Mucosa of rectum (tissue), 2 donors: ENCODE results near the gene HECW1.
"Not testable (repeated sequence)": the region's sequence is repeated elsewhere in the genome, so short reads cannot be mapped to it uniquely, and the experiment has no call there.

Source experiments
- H3K27ac ChIP-seq, 2 donors: one replicate each; pipeline ENCODE4 v1.7.0; 2013; ENCODE audit warnings: inconsistent platforms in 2 of 2, low read depth in 2 of 2, low read length in 2 of 2
- H3K27me3 ChIP-seq, 2 donors: one replicate each; pipeline ENCODE4 v1.7.0; 2013; ENCODE audit warnings: low read length in 2 of 2; ENCODE audit not compliant: control insufficient read depth in 2 of 2, insufficient read depth in 2 of 2
- H3K36me3 ChIP-seq, 2 donors: one replicate each; pipeline ENCODE4 v1.7.0; 2013; ENCODE audit warnings: low read length in 2 of 2; ENCODE audit not compliant: control insufficient read depth in 2 of 2, insufficient read depth in 2 of 2
- H3K4me1 ChIP-seq, 2 donors: one replicate each; pipeline ENCODE4 v1.7.0; 2013; ENCODE audit warnings: low read length in 2 of 2, mild to moderate bottlenecking in 1 of 2; ENCODE audit not compliant: control insufficient read depth in 2 of 2, insufficient read depth in 2 of 2
- H3K4me3 ChIP-seq, 2 donors: one replicate each; pipeline ENCODE4 v1.7.0; 2013; ENCODE audit warnings: low read length in 2 of 2
- H3K9ac ChIP-seq, 2 donors: one replicate each; pipeline ENCODE4 v1.7.0; 2013; ENCODE audit warnings: low read length in 2 of 2, low read depth in 1 of 2, mild to moderate bottlenecking in 1 of 2
- H3K9me3 ChIP-seq, 2 donors: one replicate each; pipeline ENCODE4 v1.7.0; 2013; ENCODE audit warnings: low read length in 2 of 2; ENCODE audit not compliant: control insufficient read depth in 2 of 2
- donor health status: healthy.
- donor health status: Normal muscosa, but diverticular disease.

HECW1 gene

DNA sequence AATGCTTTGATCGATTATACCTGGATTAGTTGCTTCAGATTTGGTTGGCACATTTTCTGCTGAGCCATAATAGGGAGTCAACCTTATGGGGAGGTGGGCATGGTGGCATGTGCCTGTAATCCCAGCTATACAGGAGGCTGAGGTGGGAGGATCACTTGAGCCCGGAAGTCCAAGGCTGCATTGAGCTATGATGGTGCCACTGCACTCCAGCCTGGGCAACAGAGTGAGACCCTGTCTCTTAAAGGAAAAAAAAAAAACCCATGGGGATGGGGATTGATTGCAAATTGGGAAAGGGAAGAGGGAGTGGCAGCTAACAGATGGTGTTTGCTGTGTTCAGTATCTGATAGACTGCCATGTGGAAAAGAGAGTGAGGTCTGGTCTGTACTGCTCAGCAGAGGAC is 481.6 kb downstream of the HECW1 start:
- Histone ChIP-seq H3K9ac (no peak overlapping the region), H3K4me3 (no peak overlapping the region), H3K4me1 (peaks cover 0 to 16% of the 10 kb centered on the region in 2 donors), H3K27me3 (no peaks in the 10 kb centered on the region), H3K36me3 (peaks cover 2 to 9% of the 10 kb centered on the region in 2 donors), H3K27ac (no peak overlapping the region), H3K9me3 (no peaks in the 10 kb centered on the region)

DNA sequence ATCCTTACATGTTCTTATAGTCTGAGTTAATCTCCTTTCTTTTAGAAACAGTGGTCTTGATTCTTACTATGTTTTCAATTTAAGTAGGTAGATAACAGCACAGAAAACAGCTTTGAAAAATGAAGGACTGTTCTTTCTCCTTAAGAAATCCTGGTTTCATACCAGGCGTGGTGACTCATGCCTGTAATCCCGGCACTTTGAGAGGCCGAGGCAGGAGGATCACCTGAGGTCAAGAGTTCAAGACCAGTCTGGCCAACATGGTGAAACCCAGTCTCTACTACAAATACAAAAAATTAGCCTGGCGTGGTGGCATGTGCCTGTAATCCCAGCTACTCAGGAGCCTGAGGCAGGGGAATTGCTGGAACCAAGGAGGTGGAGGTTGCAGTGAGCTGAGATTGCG is 484.0 kb downstream of the HECW1 start:
- not testable (repeated sequence) for H3K4me3 ChIP-seq, H3K9ac ChIP-seq, H3K9me3 ChIP-seq, H3K27me3 ChIP-seq, H3K27ac ChIP-seq, H3K4me1 ChIP-seq
- H3K36me3 ChIP-seq: peaks cover 6 to 20% of the 10 kb centered on the region in 2 donors

DNA sequence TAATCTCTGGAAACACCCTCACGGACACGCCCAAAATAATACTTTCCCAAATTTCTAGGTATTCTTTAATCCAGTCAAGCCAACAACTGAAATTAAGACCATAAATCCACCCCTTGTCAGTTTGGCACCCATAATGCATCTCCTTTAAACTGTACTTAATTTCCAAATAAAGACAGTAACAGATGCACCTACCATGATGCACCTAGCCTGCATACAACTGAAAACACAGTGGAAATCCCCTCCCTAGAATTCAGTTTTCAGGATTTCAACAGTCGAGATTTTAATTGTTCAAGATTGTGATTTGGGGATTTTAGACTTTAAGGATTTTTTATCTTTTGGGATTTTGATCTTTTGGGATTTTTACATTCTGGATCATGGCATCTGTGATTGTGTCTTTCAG is 487.6 kb downstream of the HECW1 start:
- H3K27ac ChIP-seq: no peak overlapping the region
- no peaks in the 10 kb centered on the region for H3K27me3 ChIP-seq
- peaks cover 6 to 23% of the 10 kb centered on the region in 2 donors for H3K36me3 ChIP-seq
- no peak overlapping the region for H3K9ac ChIP-seq
- no peaks in the 10 kb centered on the region for H3K9me3 ChIP-seq
- H3K4me1 ChIP-seq: no peaks in the 10 kb centered on the region
- H3K4me3 ChIP-seq: no peak overlapping the region

DNA sequence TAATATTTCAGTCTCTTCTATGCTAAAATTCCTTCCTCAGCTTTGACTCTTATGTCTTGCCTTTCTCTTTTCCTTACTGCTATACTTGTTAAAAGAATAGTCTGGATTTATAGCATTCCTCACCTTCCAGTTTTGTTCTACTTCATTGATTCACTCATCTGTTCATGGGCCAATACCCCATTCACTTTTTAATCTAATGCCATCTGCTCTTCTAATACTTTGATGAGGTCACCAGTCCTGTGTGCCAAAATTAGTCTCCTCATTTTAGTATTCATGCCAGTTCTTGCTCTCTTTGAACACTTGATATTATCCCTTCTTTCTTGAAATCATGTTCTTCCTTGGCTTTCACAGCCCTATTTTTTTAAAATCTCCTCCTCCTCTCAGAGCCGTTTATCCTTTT is 489.8 kb downstream of the HECW1 start:
- H3K27ac ChIP-seq: no peak overlapping the region
- H3K27me3 ChIP-seq: no peaks in the 10 kb centered on the region
- H3K4me3 ChIP-seq: no peak overlapping the region

DNA sequence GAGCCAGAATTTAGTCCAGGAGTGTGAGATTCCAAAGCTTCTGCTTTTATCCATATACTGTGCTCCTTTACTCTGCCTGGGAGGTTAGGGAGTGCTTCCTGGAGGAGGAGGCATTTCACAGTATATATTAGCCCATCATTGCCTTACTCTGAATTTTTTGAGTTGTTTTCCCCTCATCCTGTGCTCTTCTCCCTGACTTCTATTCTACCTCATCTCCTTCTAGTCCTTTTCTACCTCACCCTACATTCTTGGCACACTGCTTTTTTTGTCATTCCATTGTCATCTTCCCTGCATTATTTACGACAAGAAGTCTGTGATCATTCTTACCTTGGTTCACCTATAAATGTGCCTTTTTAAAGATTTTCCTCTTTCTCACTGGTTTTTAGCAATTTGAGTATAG is 491.8 kb downstream of the HECW1 start:
- Histone ChIP-seq H3K9me3 (no peaks in the 10 kb centered on the region), H3K4me3 (no peak overlapping the region), H3K27ac (no peak overlapping the region), H3K27me3 (no peaks in the 10 kb centered on the region), H3K36me3 (peaks cover 12 to 18% of the 10 kb centered on the region in 2 donors), H3K9ac (no peak overlapping the region), H3K4me1 (no peaks in the 10 kb centered on the region)

More for the DNA sequence above, 489.8 kb downstream of the HECW1 start:
- H3K36me3 ChIP-seq: peaks cover 5 to 19% of the 10 kb centered on the region in 2 donors
- no peak overlapping the region for H3K9ac ChIP-seq
- no peaks in the 10 kb centered on the region for H3K4me1 ChIP-seq
- no peaks in the 10 kb centered on the region for H3K9me3 ChIP-seq

DNA sequence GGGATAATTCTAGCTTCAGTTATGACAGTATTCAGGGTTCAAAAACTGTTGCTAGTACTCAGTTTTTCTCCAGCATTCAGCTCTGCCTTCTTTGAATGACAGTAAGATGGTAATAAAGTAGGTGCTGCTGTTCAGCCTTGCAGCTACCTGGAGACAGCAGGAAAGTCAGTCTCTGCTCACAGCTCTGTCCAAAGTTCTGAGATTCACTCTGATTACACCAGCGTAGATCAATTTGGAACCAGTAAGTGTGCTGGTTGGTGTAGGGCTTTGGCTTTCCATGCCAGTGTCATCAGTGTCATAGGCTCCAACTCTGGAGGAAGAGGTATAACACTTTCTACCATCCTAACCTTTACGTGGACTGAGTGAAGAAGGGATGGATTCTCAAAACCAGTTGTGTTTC is 496.6 kb downstream of the HECW1 start:
- H3K36me3 ChIP-seq: peaks cover 14 to 21% of the 10 kb centered on the region in 2 donors

DNA sequence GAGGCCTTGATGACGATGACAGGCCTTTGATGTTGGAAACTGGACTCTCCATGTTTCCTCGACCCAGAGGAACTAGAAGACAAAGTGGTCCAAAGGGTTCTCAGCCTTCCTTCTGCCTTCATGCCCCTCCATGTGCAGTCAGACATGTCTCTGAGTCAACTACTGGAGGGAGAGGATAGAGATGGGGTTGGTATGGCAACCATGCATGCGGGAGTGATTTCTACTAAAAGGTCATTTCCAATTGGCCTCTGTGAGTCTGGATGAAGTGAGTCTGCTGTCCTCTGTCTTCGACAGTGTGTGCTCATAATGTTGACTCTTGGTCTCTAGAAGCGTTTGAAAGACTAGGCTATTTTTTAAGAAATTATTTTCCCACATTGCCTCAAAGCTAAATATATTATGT is 499.7 kb downstream of the HECW1 start:
- H3K4me1 ChIP-seq: peaks cover 2 to 3% of the 10 kb centered on the region in 2 donors
- peaks cover 19 to 22% of the 10 kb centered on the region in 2 donors for H3K36me3 ChIP-seq
- no peak overlapping the region for H3K27ac ChIP-seq

More for the DNA sequence above, 496.6 kb downstream of the HECW1 start:
- Histone ChIP-seq H3K9ac (no peak overlapping the region), H3K4me1 (peaks cover 2 to 3% of the 10 kb centered on the region in 2 donors), H3K4me3 (no peak overlapping the region), H3K27ac (no peak overlapping the region), H3K27me3 (no peaks in the 10 kb centered on the region), H3K9me3 (no peaks in the 10 kb centered on the region)

DNA sequence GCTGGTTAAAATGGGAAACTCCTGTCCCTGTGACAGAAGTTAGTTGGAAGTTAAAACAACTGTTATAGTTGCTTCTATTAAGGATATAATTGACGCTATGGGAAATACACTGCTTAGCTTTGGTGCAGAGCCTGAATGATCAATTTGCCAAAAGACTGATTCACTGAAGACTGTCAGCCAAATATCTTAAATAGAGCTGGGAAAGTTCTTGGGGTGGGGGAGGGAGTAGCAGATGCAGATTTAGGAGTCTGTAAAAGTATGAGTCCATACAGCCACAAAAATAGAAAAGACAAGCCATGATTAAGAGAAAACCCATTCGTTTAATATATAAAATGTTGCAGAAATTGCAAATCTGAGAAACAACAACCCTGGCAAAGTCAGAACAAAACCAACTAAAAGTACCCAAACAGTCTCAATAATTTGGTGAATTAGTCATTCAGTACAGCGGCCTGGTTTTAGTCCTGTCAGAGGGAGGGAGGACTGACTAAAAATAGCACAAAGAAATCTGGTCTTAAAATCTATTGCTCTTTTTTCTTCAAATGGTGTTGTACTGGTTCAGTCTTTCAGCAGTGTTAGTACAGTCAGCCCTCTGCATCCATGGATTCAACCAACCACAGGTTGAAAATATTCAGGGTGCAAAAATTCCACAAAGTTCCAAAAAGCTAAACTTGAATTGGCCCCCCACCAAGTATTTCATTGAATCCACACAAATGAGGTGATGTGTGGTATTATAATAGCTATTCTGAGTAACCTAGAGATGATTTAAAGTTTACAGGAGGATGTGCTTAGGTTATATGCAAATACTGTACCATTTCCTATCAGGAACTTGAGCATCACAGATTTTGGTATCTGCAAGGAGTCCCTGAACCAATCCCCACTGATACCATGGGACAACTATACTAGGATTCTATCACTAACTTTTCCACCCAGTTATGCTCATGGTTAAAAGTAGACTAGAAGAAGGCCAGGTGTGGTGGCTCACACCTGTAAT is 500.4 kb downstream of the HECW1 start:
- Histone ChIP-seq H3K9me3 (no peaks in the 10 kb centered on the region), H3K27ac (peak overlapping the region in 1 of 2 donors; percentile 19), H3K4me3 (no peak overlapping the region), H3K4me1 (peaks cover 2 to 3% of the 10 kb centered on the region in 2 donors), H3K9ac (no peak overlapping the region), H3K27me3 (no peaks in the 10 kb centered on the region), H3K36me3 (peaks cover 19 to 25% of the 10 kb centered on the region in 2 donors)

More for the DNA sequence above, 499.7 kb downstream of the HECW1 start:
- Histone ChIP-seq H3K27me3 (no peaks in the 10 kb centered on the region), H3K9ac (no peak overlapping the region), H3K9me3 (no peaks in the 10 kb centered on the region), H3K4me3 (no peak overlapping the region)
